AG04450 (cell line): ENCODE results near the gene IL1RL2. TPM values are rescaled to one million over a fixed set of nuclear protein-coding genes. Genes with fewer than 3 reads are reported as not detected.

Experiments used
- CTCF ChIA-PET: fragments of 300-600, 350-600 bp; formaldehyde crosslinking; extraction: SDS; loops from one replicate; lab custom pipeline; 2022; ENCODE audit warnings: antibody characterized with exemption, inconsistent platforms; lab: Charles Lee
- POLR2A ChIA-PET: fragments of 350-600 bp; formaldehyde crosslinking; extraction: SDS; loops from one replicate; lab custom pipeline; 2021; ENCODE audit warnings: antibody characterized with exemption, inconsistent platforms; lab: Yijun Ruan, JAX
- DNase-seq: peaks from one replicate; pipeline ENCODE4 v3.0.0-alpha.2; 2011; ENCODE audit warnings: low read depth, low spot score
- H3K27ac ChIP-seq: one replicate; pipeline ENCODE4 v1.5.1; 2012; ENCODE audit warnings: low read depth, low read length, control low read depth
- H3K27me3 ChIP-seq: one replicate; pipeline ENCODE4 v1.6.0; 2012; ENCODE audit warnings: low read length; ENCODE audit not compliant: control insufficient read depth, insufficient read depth
- H3K4me3 ChIP-seq: 2 replicates; pipeline ENCODE4 v1.5.1; 2011; ENCODE audit warnings: mild to moderate bottlenecking, low read depth, low read length, control low read depth
- H3K9me3 ChIP-seq: 2 replicates; pipeline ENCODE4 v1.5.1; 2012; ENCODE audit warnings: low read length; ENCODE audit not compliant: control insufficient read depth, insufficient read depth
- CTCF ChIP-seq: IDR thresholded peaks from 2 replicates; pipeline ENCODE4 v1.5.1; 2011; ENCODE audit warnings: low read depth, low read length, control low read depth, inconsistent platforms
- polyA plus RNA-seq: library from polyadenylated mRNA; depleted of rRNA; stranded (reverse); fragments of >200 nt; gene quantifications from 2 replicates; pipeline ENCODE4 v1.2.3, GENCODE V29; 2011

Gene IL1RL2
- polyA plus RNA-seq, 1 experiment: 0.72 TPM

- Histone ChIP-seq H3K27me3 (no peaks in the 10 kb centered on the region), H3K4me3 (no peak overlapping the region), H3K9me3 (no peaks in the 10 kb centered on the region), H3K27ac (no peak overlapping the region)
- ChIA-PET CTCF (interaction anchor here (0.5 to 4.6 kb wide), 6 partner anchors 8 to 285 kb away, joined by 3 to 21 read pairs (median 6); partner anchors contain the start of gene IL18R1), POLR2A (no interaction called here)
- no peak for DNase-seq
- TF ChIP-seq CTCF: no peak
Observed at GRCh38 chr2:102158011-102158755, 28.6 kb upstream of the IL1RL2 start.

DNA sequence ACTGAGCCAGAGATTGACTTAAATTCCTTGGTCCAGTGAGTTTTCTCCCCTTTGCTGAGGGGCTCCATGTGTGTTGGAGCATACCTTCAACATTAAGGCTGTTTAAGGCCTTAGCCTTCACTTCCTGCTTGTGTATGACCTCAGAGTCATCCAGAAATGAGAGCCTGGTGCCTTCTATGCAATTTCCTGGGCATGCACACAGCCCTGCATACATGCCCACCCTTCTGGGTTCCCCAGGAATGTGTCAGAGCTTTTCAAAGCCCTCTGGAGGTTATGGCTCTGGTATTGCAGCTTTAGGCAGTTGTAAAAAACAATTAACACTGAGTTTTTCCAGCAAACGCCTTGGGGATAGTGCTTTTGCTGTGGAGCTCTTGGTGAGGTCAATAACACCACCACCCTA lies 27.5 kb upstream of the IL1RL2 start:
- no peak for TF ChIP-seq CTCF
- ChIA-PET CTCF (interaction anchor here (0.9 to 1.5 kb wide), 3 partner anchors 139 to 284 kb away, joined by 3 to 7 read pairs (median 3); no protein-coding TSS in a partner anchor), POLR2A (interaction anchor here (0.6 kb wide), 1 partner anchor 16 kb away, joined by 3 read pairs; no protein-coding TSS in a partner anchor)
- no peak for DNase-seq
- Histone ChIP-seq H3K9me3 (no peaks in the 10 kb centered on the region), H3K4me3 (no peak overlapping the region), H3K27me3 (no peaks in the 10 kb centered on the region), H3K27ac (no peak overlapping the region)

DNA sequence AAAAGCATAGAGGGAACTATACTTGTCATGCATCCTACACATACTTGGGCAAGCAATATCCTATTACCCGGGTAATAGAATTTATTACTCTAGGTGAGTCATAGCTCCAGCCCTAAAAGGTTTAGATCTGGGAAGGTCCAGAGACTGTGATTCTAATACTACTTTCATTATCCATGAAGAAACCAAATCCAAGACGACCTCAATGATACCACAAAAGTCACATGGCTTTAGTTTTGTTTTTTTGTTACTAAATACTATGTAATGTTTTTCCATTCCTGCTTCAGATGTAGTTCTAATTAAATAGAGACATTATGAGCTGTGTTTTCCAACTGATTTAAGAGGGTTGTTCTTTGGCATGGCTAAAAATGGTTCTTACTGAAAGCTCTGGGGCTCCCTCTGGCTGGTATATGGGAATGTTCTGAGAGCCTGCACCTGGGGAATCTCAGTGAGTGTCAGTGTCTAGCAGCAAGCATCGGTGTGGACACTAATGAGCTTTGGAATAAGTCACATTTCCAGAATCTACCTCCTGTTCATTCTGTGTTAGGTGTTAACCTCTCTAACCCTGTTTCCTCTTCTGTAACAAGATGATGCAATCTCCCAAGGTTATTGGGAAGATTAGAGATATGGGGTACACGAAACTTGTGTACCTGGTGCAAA lies 20.5 kb upstream of the IL1RL2 start:
- H3K9me3 ChIP-seq: no peaks in the 10 kb centered on the region
- CTCF ChIA-PET: interaction anchor here (0.6 to 4.2 kb wide), 24 partner anchors 9 to 283 kb away, joined by 3 to 54 read pairs (median 5); no protein-coding TSS in a partner anchor
- no peak overlapping the region for H3K4me3 ChIP-seq
- peak; percentile 64 for TF ChIP-seq CTCF
- DNase-seq: no peak
- H3K27ac ChIP-seq: no peak overlapping the region
- H3K27me3 ChIP-seq: no peaks in the 10 kb centered on the region
- POLR2A ChIA-PET: interaction anchor here (1.0 kb wide), 1 partner anchor 75 kb away, joined by 3 read pairs; no protein-coding TSS in a partner anchor

- CTCF ChIA-PET: interaction anchor here (4.2 kb wide), 1 partner anchor 148 kb away, joined by 54 read pairs; no protein-coding TSS in a partner anchor
- no peak for TF ChIP-seq CTCF
- Histone ChIP-seq H3K4me3 (no peak overlapping the region), H3K9me3 (no peaks in the 10 kb centered on the region), H3K27ac (no peak overlapping the region), H3K27me3 (no peaks in the 10 kb centered on the region)
- DNase-seq: no peak
- POLR2A ChIA-PET: interaction anchor here (0.5 kb wide), 1 partner anchor 816 kb away, joined by 3 read pairs; no protein-coding TSS in a partner anchor
Observed at GRCh38 chr2:102168026-102168771, 18.6 kb upstream of the IL1RL2 start.
